GM21390 (cell line): Measurements from ENCODE around the gene RFX3.

Source experiments
- ATAC-seq: cut with Tn5 transposase; IDR thresholded peaks from one replicate; pipeline ENCODE4 v1.9.1; 2021; ENCODE audit not compliant: unreplicated experiment

Gene RFX3

DNA sequence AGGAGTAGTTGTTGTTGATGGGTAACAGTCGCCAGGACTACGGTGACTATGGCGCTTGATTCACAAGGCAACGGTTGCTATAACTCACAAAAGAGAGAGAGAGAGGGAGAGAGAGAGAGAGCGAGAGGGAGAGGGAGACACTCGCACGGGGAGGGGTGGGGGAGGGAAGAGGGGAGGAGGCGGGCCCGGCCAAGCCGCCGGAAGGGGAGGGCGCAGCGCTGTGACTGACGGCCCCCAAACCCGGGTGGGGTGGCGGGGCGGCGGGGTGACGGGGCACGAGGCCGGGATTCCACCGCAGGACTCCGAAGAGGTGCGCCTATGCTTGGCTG lies at the start of gene RFX3:
Gene RFX3, minus strand, starts transcription at position 166 of the 329 bp plus-strand sequence. CDS start 130,413 bp downstream, outside the sequence.
- ATAC-seq, result peak; percentile 46

GRCh38 chr9:3571500-3571899 lies 45.7 kb upstream of the RFX3 start:
- no peak for ATAC-seq

DNA sequence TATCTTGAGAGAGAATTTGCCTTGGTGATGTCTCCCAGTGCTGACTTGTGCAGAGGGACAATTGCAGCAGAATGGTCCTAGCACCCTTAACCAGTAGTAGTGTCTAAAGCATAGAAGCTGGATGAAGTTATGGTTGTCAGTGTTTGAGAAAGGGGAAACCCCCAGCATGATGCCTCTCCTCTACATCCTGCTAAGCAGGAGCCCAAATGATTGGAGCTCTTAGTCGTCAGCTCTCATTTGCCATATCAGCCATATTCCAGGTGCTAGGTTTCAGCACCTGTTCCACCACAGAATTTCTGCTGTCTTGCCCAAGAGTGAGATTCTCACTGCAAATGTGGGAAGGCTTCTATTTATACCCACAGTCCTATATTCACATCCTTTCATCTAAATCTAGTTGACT lies 43.7 kb upstream of the RFX3 start:
- ATAC-seq, result no peak

GRCh38 chr9:3567988-3568387 lies 42.2 kb upstream of the RFX3 start:
- ATAC-seq, result no peak

GRCh38 chr9:3553076-3553765 lies 27.4 kb upstream of the RFX3 start:
- no peak for ATAC-seq

DNA sequence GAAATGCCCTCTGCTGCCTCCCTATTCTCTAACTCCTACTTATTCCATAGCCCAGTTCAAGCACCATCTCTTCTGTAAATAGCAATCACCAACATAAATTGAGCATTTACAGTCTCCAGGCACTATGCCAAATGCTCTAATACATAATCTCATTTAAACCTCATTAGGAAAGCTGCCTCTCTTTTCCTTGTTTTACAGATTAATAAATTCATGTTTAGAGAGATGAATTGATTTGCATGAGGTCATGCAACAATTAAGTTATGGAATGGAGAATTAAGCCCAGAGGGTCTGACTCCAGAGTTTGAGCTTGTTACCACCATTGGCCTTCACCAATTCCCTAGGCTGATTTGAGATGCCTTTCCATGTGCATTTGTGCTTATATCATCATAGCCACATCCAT lies 23.4 kb upstream of the RFX3 start:
- ATAC-seq, result no peak

- no peak for ATAC-seq
Observed at GRCh38 chr9:3548648-3549047, 22.8 kb upstream of the RFX3 start.

DNA sequence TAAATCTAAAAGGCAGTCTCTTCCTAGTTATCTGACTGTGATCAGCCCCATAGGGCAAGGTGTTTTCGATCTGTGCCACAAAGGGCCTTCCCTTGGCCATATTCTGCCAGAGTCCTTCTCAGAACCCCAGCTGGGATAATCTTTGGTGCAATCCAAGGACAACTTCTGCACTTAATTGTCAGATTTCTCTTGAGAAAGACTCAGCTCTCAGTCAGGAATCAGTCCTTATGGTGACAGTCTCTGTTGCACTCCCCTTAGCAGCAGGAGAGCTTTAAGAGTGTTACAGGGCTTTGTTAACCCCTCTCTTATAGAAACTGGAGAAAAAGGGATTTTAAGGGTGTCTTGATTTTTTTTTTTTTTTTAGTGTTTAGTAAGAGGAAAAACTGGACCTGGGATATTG lies 15.4 kb upstream of the RFX3 start:
- ATAC-seq, result no peak

GRCh38 chr9:3534614-3535404 lies 9.0 kb upstream of the RFX3 start:
- ATAC-seq, result no peak

DNA sequence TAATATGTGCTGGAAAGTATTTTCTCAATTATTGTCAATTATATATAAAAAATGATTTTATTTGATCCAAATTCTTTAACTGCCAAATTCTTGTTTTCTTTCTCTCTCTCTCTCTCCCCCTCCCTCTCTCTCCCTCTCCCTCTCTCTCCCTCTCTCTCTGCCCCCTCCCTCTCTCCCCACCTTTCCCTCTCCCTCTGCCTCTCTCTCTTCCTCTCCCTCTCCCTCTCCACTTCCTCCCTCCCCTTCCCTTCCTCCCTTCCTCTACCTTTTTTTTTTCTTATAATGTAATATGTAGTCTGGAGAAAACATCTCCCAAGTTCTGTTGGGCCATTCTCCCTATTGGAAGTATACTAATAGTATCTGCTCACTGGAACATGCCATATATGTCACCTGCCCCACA lies 6.4 kb upstream of the RFX3 start:
- no peak for ATAC-seq

- no peak for ATAC-seq
Observed at GRCh38 chr9:3528451-3528850, 2.6 kb upstream of the RFX3 start.

DNA sequence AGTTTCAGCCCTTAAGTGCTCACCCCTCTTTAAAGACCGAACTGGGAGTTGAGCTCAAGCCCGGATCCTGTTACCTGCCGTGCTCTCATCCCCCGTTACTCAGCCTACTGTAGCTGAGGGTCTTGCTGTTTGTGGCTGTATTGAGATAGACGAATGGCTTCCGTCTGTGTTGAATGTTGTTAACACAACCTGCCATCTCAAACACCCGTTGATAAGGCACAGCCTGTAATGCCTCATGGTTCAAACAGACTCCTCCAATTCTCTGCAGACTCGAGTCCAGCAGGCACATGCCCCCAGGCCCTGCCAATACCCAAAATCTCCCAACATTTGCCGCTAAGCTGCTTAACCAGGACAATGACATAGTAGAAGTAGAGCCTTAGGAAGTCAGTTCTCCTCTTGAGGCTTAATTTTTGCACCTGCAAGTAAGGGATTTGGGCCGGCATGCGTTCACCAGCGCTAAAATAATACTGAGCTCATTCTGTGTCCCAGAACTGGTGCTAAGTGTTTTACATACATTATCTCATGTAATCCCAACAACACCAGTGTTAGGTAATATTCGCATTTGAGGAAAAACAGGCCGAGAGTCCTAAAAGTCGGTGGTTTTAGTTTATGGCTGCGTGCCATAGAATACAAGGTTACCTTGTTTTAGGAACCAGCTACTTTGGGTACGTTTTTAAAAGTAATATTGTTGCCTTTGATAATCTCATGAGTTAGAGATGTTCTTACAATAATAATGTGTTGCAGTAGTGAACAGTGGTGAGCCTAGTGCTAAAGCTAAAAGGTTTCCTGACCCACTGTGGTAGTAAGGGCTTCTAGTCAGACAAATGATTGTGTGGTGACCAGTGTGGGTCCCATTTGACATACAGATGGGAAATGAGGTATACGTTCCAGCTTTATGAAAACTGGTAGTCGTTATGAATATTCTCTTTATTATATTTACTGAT lies 1.5 kb upstream of the RFX3 start:
- peak; percentile 7 for ATAC-seq

DNA sequence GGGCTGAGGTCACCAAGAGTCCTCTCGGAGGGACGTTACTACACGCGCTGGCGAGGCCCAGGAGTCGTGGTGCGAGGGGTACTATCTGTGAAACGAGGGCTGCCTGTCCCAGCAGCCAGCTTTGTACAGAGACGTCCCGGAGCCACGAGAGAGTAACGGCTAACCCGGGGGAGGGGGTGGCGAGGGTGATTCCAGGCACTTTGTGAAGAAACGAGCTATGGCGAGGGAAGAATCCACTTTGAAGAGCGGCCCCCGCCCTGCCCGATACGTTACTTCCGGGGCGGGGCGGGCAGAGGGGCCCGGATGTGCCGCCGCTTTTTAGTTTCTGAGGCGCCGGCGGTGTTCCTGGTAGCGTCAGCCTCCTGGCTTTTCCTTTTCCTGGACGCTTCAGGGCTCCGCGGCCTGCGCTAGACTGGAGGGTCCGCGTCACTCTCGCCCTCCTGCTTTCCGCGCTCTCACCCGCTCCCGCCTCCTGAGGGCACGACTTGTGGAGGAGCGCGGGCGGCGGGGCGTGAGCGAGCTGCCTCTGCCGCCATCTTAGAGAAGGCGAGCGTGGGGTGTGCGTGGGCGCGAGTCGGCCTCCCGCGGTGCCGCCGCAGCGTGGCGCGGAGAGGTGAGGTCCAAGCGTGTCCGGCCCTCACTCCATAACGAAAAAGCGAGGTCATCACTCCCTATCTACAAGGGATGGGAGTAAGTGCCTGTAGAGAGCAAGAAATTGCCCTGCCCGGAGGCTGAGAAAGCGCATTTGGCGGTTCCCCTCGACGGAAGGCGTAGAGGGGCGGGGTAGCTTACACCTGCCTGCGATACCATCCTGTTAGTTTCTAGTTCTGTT lies 580 bp upstream of the RFX3 start:
- peak; percentile 64 for ATAC-seq

- ATAC-seq, result no peak
Observed at GRCh38 chr9:3525096-3525835, 535 bp downstream of the RFX3 start.

DNA sequence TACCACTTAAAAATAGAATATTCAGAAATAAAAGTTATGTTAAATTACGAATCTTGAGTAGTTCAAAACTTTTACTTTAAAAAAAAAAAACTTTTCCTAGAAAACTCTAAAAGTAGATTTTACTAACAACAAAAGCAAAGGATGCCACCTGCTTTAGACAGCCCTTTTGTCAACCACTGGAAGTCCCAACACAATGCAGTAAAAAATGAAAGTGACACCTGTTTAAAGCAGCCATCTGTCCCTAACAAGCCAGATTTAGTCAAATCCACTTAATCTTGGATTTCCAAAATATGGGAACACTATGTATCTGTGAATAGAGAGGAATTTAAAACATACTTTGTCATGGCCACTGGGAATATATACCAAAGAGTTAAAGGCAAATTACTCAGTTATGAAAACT lies 3.8 kb downstream of the RFX3 start:
- ATAC-seq, result no peak

DNA sequence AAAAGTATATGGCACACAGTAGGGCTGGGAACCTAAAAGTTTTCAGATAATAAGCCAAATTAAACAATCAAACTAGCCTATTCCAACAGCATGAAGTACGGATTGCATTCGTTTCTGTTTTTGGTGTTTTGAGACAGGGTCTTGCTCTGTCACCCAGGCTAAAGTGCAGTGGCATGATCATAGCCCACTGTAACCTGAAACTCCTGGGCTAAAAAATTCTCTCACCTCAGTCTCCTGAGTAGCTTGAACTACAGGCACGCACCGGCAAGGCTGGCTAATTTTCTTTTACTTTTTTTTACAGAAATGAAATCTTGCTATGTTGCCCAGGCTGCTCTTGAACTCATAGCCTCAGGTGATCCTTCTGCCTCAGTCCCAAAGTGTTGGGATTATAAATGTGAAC lies 5.2 kb downstream of the RFX3 start:
- no peak for ATAC-seq

DNA sequence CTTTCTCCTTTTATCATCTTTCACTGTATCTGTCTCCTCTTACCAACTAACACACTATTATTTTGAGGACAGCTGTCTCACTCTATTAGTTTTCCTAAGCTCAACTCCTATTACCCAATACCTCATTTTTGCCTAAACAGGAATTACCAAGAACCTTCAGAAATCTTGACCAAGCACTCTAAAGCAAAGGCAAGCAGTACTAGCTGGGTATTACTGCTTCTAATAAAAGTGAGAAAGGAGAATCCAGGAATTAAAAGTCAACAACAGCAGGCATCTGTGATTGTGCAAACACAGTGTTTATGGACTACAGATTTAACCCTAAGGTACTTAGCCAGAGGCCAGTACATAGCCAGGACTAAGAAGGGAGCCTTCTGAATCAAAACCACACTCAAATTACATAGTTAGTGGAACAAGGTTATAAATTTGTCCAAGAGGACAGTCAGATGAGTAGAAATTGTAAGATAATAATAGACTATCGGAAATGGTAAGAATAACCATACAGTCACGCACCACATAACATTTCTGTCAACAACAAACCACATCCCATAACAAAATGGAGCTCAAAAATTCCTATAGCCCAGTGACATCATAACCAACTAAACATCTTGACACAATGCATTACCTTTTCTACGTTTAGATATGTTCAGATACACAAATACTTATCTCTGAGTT lies 8.3 kb downstream of the RFX3 start:
- ATAC-seq, result no peak

DNA sequence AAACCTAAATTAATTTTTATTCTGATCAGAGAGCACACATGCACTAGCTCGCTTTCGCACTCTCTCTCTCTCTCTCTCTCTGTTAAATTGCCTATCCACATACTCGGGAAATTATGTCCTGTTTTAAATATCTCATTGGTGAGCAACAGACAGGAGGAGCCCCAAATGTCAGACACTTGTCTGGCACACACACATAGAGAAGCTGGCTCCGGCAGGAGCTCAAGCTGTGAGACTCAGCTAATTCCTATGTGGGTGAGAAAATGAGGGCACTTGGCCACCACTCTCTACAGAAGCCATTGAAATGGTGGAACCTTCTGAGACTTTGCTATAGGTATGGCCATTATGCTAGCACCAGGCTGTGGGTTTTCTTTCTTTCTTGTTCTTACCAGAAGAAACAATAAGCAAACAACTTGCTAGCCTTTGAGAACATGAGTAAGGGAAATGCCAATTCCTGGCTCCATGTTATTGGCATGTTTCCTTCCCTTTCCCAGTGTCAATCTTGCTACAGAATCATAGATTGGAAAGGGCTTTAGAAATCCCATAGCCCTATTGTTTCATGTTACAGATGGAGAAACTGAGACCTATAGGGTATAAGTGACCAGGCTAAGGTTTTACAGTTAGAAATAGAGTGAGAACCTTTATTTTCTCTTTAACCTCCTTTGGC lies 9.0 kb downstream of the RFX3 start:
- ATAC-seq, result no peak

GRCh38 chr9:3515405-3515804 lies 10.4 kb downstream of the RFX3 start:
- ATAC-seq, result no peak
